LHCN-M2 (cell line): ENCODE data around the gene STATH. TPM values are rescaled to one million over a fixed set of nuclear protein-coding genes. Genes with fewer than 3 reads are reported as not detected.
"Not testable (repeated sequence)": the region's sequence is repeated elsewhere in the genome, so short reads cannot be mapped to it uniquely, and the experiment has no call there.

Source experiments
- DNase-seq: peaks from one replicate; pipeline ENCODE4 v3.0.0-alpha.2; 2012; ENCODE audit warnings: low read depth
- polyA plus RNA-seq: library from polyadenylated mRNA; unstranded; fragments of >200 nt; gene quantifications from one replicate; pipeline ENCODE4 v1.2.1, GENCODE V29; 2012; ENCODE audit warnings: missing spikeins
- total RNA-seq: library from RNA; depleted of rRNA; stranded (reverse); fragments of >200 nt; gene quantifications from 2 replicates; pipeline ENCODE4 v1.2.3, GENCODE V29; 2014; rRNA removed

The STATH gene
- total RNA-seq, result not detected in 2 replicates
- not detected for polyA plus RNA-seq

GRCh38 chr4:69995526-69996016 is at the start of gene STATH:
STATH (plus strand) TSS chr4:69995966; CDS start chr4:69998438, 2,472 bp downstream.
- no peak for DNase-seq

GRCh38 chr4:69951602-69952001 is 44.2 kb upstream of the STATH start:
- no peak for DNase-seq

GRCh38 chr4:69957209-69957608 is 38.6 kb upstream of the STATH start:
- DNase-seq, result no peak

- no peak for DNase-seq
These were observed 30.1 kb upstream of the STATH start, which contains the start of gene CSN2 for GRCh38 chr4:69965628-69966027. CSN2 (minus strand) TSS chr4:69965728; CDS start chr4:69960995, 4,733 bp downstream.

- DNase-seq, result no peak
These were observed 25.7 kb upstream of the STATH start for GRCh38 chr4:69970071-69970470.

GRCh38 chr4:69974631-69975030 is 21.1 kb upstream of the STATH start:
- DNase-seq, result no peak

GRCh38 chr4:69977582-69977981 is 18.2 kb upstream of the STATH start:
- DNase-seq, result no peak

- no peak for DNase-seq
These were observed 11.7 kb upstream of the STATH start for GRCh38 chr4:69984030-69984443.

GRCh38 chr4:69986663-69987062 is 9.1 kb upstream of the STATH start:
- DNase-seq, result no peak

GRCh38 chr4:69991016-69991415 is 4.8 kb upstream of the STATH start:
- DNase-seq, result no peak

- DNase-seq, result no peak
These were observed 984 bp upstream of the STATH start for GRCh38 chr4:69994782-69995181.

GRCh38 chr4:69999420-69999819 is 3.7 kb downstream of the STATH start:
- DNase-seq, result no peak

GRCh38 chr4:70000711-70001110 is 4.9 kb downstream of the STATH start:
- no peak for DNase-seq

GRCh38 chr4:70002507-70002906 is 6.7 kb downstream of the STATH start:
- DNase-seq, result no peak

- DNase-seq, result no peak
These were observed 13.0 kb downstream of the STATH start for GRCh38 chr4:70008771-70009170.

- not testable (repeated sequence) for DNase-seq
These were observed 23.2 kb downstream of the STATH start for GRCh38 chr4:70019006-70019405.

GRCh38 chr4:70023218-70023617 is 27.5 kb downstream of the STATH start:
- no peak for DNase-seq

GRCh38 chr4:70027011-70027410 is 31.2 kb downstream of the STATH start:
- no peak for DNase-seq

- not testable (repeated sequence) for DNase-seq
These were observed 32.4 kb downstream of the STATH start, which contains the start of gene HTN3 for GRCh38 chr4:70028159-70028558. HTN3 (plus strand) TSS chr4:70028459; CDS start chr4:70030741, 2,282 bp downstream.

- DNase-seq, result not testable (repeated sequence)
These were observed 41.8 kb downstream of the STATH start for GRCh38 chr4:70037559-70037958.

- not testable (repeated sequence) for DNase-seq
These were observed 44.2 kb downstream of the STATH start for GRCh38 chr4:70039928-70040327.

GRCh38 chr4:70041652-70042286 is 46.0 kb downstream of the STATH start:
- DNase-seq, result no peak

GRCh38 chr4:70050138-70050537 is 54.4 kb downstream of the STATH start, which contains the start of gene HTN1:
HTN1 (plus strand) TSS chr4:70050438; CDS start chr4:70053077, 2,639 bp downstream.
- DNase-seq, result not testable (repeated sequence)
